ENCODE measurements around the gene CELF1. TPM values are rescaled to one million over a fixed set of nuclear protein-coding genes. Genes with fewer than 3 reads are reported as not detected.

CELF1 gene
- total and polyA plus RNA-seq, 2 of the 4 experiments (the other 2 are of a cell fraction) = 63.3 to 135 TPM

DNA sequence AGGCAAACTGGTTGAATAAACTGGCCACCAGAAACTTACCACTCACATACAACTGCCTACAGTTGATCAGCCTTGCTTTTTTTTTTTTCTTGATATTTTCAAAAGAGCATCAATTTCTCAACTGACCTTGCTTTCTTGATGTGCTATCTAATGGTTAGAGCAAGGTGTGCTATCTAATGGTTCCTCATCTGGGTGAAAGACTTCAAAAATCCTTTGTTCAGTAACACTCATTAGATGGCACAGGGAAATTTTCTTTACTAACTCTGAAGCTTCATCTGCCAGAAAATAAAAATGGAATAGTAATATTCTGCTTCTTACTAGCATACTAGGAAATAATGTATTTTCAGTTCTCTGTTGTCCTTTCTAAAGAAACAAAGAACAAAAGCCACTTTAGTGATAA is 52.8 kb downstream of the CELF1 start:
- Histone ChIP-seq H3K9me1 (ENCODE audit: insufficient read depth, low read length) (peaks cover 16% of the 10 kb centered on the region), H3K4me3 (ENCODE audit: insufficient read depth, low read depth, low read length) (no peak overlapping the region), H2BK120ac (ENCODE audit: low read depth, low read length) (no peak overlapping the region), H3K27ac (ENCODE audit: insufficient read depth, low read length) (no peak overlapping the region), H3K23ac (ENCODE audit: low read depth, low read length) (peak overlapping the region; percentile 31; the same call in 1 of the 2 replicates), H2AK9ac (replicated peaks; ENCODE audit: low read depth, low read length, poor library complexity) (no peak overlapping the region), H3K4ac (ENCODE audit: low read depth, low read length) (no peak overlapping the region), H4K5ac (ENCODE audit: low read depth, low read length) (no peak overlapping the region), H3K4me2 (ENCODE audit: low read depth, low read length) (no peak overlapping the region), H3K27me3 (ENCODE audit: control insufficient read depth, insufficient read depth, low read length) (no peaks in the 10 kb centered on the region), H4K91ac (ENCODE audit: insufficient read depth, low read depth, low read length) (no peak overlapping the region), H3K9me3 (ENCODE audit: control insufficient read depth, insufficient read depth, low read length) (no peaks in the 10 kb centered on the region), H2AK5ac (ENCODE audit: low read depth, low read length) (no peak overlapping the region), H3K36me3 (ENCODE audit: control insufficient read depth, insufficient read depth, low read length) (peaks cover 7% of the 10 kb centered on the region), H4K8ac (ENCODE audit: low read depth in 2 of 2, low read length in 2 of 2) (no peak overlapping the region), H2AFZ (replicated peaks; ENCODE audit: low read length, poor library complexity) (no peak overlapping the region), H3K18ac (ENCODE audit: low read depth, low read length) (no peak overlapping the region), H3K56ac (ENCODE audit: extremely low read depth, insufficient read depth, low read length) (no peak overlapping the region), H2BK5ac (ENCODE audit: low read depth, low read length, poor library complexity, severe bottlenecking) (no peak overlapping the region), H2BK15ac (ENCODE audit: low read depth, low read length) (no peak overlapping the region), H4K20me1 (ENCODE audit: insufficient read depth, low read length) (peaks cover 53% of the 10 kb centered on the region), H3K9ac (ENCODE audit: low read depth, low read length) (no peak overlapping the region), H3K79me1 (ENCODE audit: low read depth in 1 of 2, low read length in 2 of 2) (peaks cover 53 to 82% of the 10 kb centered on the region in 2 experiments), H3K4me1 (ENCODE audit: control insufficient read depth, insufficient read depth, low read length) (peaks cover 5% of the 10 kb centered on the region), H3K14ac (replicated peaks; ENCODE audit: low read depth, low read length) (no peak overlapping the region), H2BK20ac (ENCODE audit: low read depth, low read length) (no peak overlapping the region)
- dilution Hi-C loops (cut with HindIII; ENCODE audit: low sequenced_read_pairs, unreplicated experiment) = no loop called here
- intact Hi-C loops (cut with micrococcal nuclease) = no loop called here
- ATAC-seq (ENCODE audit: low read depth) = no peak
- no peak for DNase-seq
- TF ChIP-seq RAD21 (IDR thresholded peaks at IDR 0.05; ENCODE audit: low read length) = no peak
- TF ChIP-seq, protein P1, sequence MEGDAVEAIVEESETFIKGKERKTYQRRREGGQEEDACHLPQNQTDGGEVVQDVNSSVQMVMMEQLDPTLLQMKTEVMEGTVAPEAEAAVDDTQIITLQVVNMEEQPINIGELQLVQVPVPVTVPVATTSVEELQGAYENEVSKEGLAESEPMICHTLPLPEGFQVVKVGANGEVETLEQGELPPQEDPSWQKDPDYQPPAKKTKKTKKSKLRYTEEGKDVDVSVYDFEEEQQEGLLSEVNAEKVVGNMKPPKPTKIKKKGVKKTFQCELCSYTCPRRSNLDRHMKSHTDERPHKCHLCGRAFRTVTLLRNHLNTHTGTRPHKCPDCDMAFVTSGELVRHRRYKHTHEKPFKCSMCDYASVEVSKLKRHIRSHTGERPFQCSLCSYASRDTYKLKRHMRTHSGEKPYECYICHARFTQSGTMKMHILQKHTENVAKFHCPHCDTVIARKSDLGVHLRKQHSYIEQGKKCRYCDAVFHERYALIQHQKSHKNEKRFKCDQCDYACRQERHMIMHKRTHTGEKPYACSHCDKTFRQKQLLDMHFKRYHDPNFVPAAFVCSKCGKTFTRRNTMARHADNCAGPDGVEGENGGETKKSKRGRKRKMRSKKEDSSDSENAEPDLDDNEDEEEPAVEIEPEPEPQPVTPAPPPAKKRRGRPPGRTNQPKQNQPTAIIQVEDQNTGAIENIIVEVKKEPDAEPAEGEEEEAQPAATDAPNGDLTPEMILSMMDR (conservative IDR thresholded peaks at IDR 0.05; ENCODE audit: low read depth, low read length) = no peak
- no peak for TF ChIP-seq BHLHE40 (IDR thresholded peaks at IDR 0.05; ENCODE audit: low read depth, low read length)
- no peak for TF ChIP-seq POLR2A (IDR thresholded peaks at IDR 0.05; ENCODE audit: low read depth, low read length)
- CTCF ChIA-PET = no interaction called here
- POLR2A ChIA-PET (ENCODE audit: unreplicated experiment) = no interaction called here
- in situ Hi-C loops (cut with MboI; ENCODE audit: low sequenced_read_pairs) = no loop called here
- BruUV-seq (replicated peaks) = no TSS peak

Measured in IMR-90 (cell line).